Smooth muscle cell (in vitro differentiated cells): Measurements from ENCODE around the gene SPRED3. TPM values are rescaled to one million over a fixed set of nuclear protein-coding genes. Genes with fewer than 3 reads are reported as not detected.

Experiments used
- DNase-seq: peaks from one replicate; lab custom pipeline; 2025; ENCODE audit not compliant: unreplicated experiment; lab: John Stamatoyannopoulos, UW
- H2AFZ ChIP-seq: fragments of 200-600 bp; sonication (generic); 2 replicates; pipeline ENCODE4 v1.6.0; 2016; ENCODE audit warnings: antibody characterized with exemption, low read depth, mild to moderate bottlenecking
- H3F3A ChIP-seq: fragments of 200-600 bp; sonication (generic); 2 replicates; pipeline ENCODE4 v1.6.0; 2017; ENCODE audit warnings: antibody characterized with exemption, low read depth
- H3K27ac ChIP-seq: fragments of 200-600 bp; sonication (generic); 2 replicates; pipeline ENCODE4 v1.5.1; 2016; ENCODE audit warnings: low read depth, mild to moderate bottlenecking
- H3K27me3 ChIP-seq: fragments of 200-600 bp; sonication (generic); 2 replicates; pipeline ENCODE4 v1.6.1; 2016; ENCODE audit warnings: low read depth, mild to moderate bottlenecking
- H3K36me3 ChIP-seq: fragments of 200-600 bp; sonication (generic); 2 replicates; pipeline ENCODE4 v1.5.1; 2016; ENCODE audit warnings: low read depth
- H3K4me1 ChIP-seq: fragments of 200-600 bp; sonication (generic); 2 replicates; pipeline ENCODE4 v1.5.1; 2016; ENCODE audit warnings: low read depth
- H3K4me2 ChIP-seq: fragments of 200-600 bp; sonication (generic); 2 replicates; pipeline ENCODE4 v1.6.0; 2016; ENCODE audit warnings: mild to moderate bottlenecking
- H3K4me3 ChIP-seq: fragments of 200-600 bp; sonication (generic); 2 replicates; pipeline ENCODE4 v1.5.1; 2016; ENCODE audit warnings: mild to moderate bottlenecking
- H3K79me2 ChIP-seq: fragments of 200-600 bp; sonication (generic); 2 replicates; pipeline ENCODE4 v1.6.0; 2016; ENCODE audit warnings: low read depth, mild to moderate bottlenecking
- H3K9ac ChIP-seq: fragments of 200-600 bp; sonication (generic); 2 replicates; pipeline ENCODE4 v1.6.0; 2016; ENCODE audit warnings: low read depth
- H3K9me3 ChIP-seq: fragments of 200-600 bp; sonication (generic); replicated peaks from 2 replicates; pipeline ENCODE4 v1.5.1; 2016; ENCODE audit warnings: low read depth
- H4K20me1 ChIP-seq: fragments of 200-600 bp; sonication (generic); 2 replicates; pipeline ENCODE4 v1.6.0; 2016; ENCODE audit warnings: low read depth
- CTCF ChIP-seq: fragments of 200-600 bp; sonication (generic); IDR thresholded peaks from 2 replicates; pipeline ENCODE4 v1.5.1; 2017; ENCODE audit warnings: borderline replicate concordance, mild to moderate bottlenecking, antibody characterized with exemption; ENCODE audit not compliant: insufficient read depth, poor library complexity, severe bottlenecking
- WGBS: methylation state at CpG from one replicate; pipeline ENCODE4 v1.1.7; 2016; ENCODE audit warnings: low lambda C conversion rate; 5-methylcytosine and 5-hydroxymethylcytosine counted together
- polyA plus RNA-seq: library from polyadenylated mRNA; unstranded; fragments of >200 nt; fragmentation: Nextera tagmentation; extraction: Ambion mirVana; gene quantifications from 2 replicates; pipeline ENCODE4 v1.2.1, GENCODE V29; 2016
- total RNA-seq: library from RNA; depleted of rRNA; stranded (reverse); fragments of >200 nt; gene quantifications from 2 replicates; pipeline ENCODE4 v1.2.3, GENCODE V29; 2014

Gene SPRED3
- total and polyA plus RNA-seq, 2 experiments from 2014 or later, result 1.8 to 3.0 TPM

- 97% methylated on average over 9 of the region's 9 CpGs for whole genome bisulfite sequencing
- no peak for TF ChIP-seq CTCF
- no peak for DNase-seq
Measured at GRCh38 chr19:38448225-38448624, 59.7 kb downstream of the SPRED3 start.

More at GRCh38 chr19:38448225-38448624, 59.7 kb downstream of the SPRED3 start:
- Histone ChIP-seq H3K9me3 (no peaks in the 10 kb centered on the region), H4K20me1 (no peaks in the 10 kb centered on the region), H3K27me3 (no peaks in the 10 kb centered on the region), H3K9ac (no peak overlapping the region), H3K36me3 (no peaks in the 10 kb centered on the region), H3K27ac (no peak overlapping the region), H2AFZ (no peak overlapping the region), H3K4me1 (no peaks in the 10 kb centered on the region), H3K4me3 (no peak overlapping the region), H3K4me2 (no peak overlapping the region), H3K79me2 (no peaks in the 10 kb centered on the region), H3F3A (no peaks in the 10 kb centered on the region)

Other genes with a start within 250 kb of the SPRED3 start
- gene DPF1, start 164.5 kb upstream of the SPRED3 start, total RNA-seq, result 0.27 TPM in 1 of 2 replicates, not detected in the other
- 2.4 and 3.1 TPM in 2 replicates for gene DPF1, start 164.5 kb upstream of the SPRED3 start, polyA plus RNA-seq
- gene PPP1R14A, start 132.3 kb upstream of the SPRED3 start, total RNA-seq, result 4.0 and 8.1 TPM in 2 replicates
- 88.4 and 89.7 TPM in 2 replicates for gene PPP1R14A, start 132.3 kb upstream of the SPRED3 start, polyA plus RNA-seq
- gene SPINT2, start 124.1 kb upstream of the SPRED3 start, total RNA-seq, result 153 and 157 TPM in 2 replicates
- gene SPINT2, start 124.1 kb upstream of the SPRED3 start, polyA plus RNA-seq, result 201 and 453 TPM in 2 replicates
- gene C19orf33, start 84.4 kb upstream of the SPRED3 start, total RNA-seq, result 97.5 and 136 TPM in 2 replicates
- gene C19orf33, start 84.4 kb upstream of the SPRED3 start, polyA plus RNA-seq, result 22.1 and 96.5 TPM in 2 replicates
- gene YIF1B, start 72.8 kb upstream of the SPRED3 start, total RNA-seq, result 80.1 and 87.5 TPM in 2 replicates
- 185 and 216 TPM in 2 replicates for gene YIF1B, start 72.8 kb upstream of the SPRED3 start, polyA plus RNA-seq
- gene KCNK6, start 68.9 kb upstream of the SPRED3 start, total RNA-seq, result 6.5 and 7.2 TPM in 2 replicates
- gene KCNK6, start 68.9 kb upstream of the SPRED3 start, polyA plus RNA-seq, result 12.6 and 13.4 TPM in 2 replicates
- gene CATSPERG, start 52.9 kb upstream of the SPRED3 start, total RNA-seq, result 0.94 TPM in 1 of 2 replicates, not detected in the other
- gene CATSPERG, start 52.9 kb upstream of the SPRED3 start, polyA plus RNA-seq, result 0.32 and 0.98 TPM in 2 replicates
- gene PSMD8, start 14.1 kb upstream of the SPRED3 start, total RNA-seq, result 279 and 377 TPM in 2 replicates
- 387 and 404 TPM in 2 replicates for gene PSMD8, start 14.1 kb upstream of the SPRED3 start, polyA plus RNA-seq
- 2.1 TPM in 1 of 2 replicates, not detected in the other for gene GGN, start 663 bp upstream of the SPRED3 start, total RNA-seq
- 1.00 and 2.2 TPM in 2 replicates for gene GGN, start 663 bp upstream of the SPRED3 start, polyA plus RNA-seq
- 7.5 and 8.5 TPM in 2 replicates for gene FAM98C, start 14.4 kb downstream of the SPRED3 start, total RNA-seq
- gene FAM98C, start 14.4 kb downstream of the SPRED3 start, polyA plus RNA-seq, result 15.9 and 26.1 TPM in 2 replicates
- not detected in 2 replicates for gene RASGRP4, start 37.5 kb downstream of the SPRED3 start, total RNA-seq
- not detected in 2 replicates for gene RASGRP4, start 37.5 kb downstream of the SPRED3 start, polyA plus RNA-seq
- gene RYR1, start 45.0 kb downstream of the SPRED3 start, total RNA-seq, result 0.13 and 0.31 TPM in 2 replicates
- 0.08 and 0.95 TPM in 2 replicates for gene RYR1, start 45.0 kb downstream of the SPRED3 start, polyA plus RNA-seq
- 0.22 and 2.1 TPM in 2 replicates for gene MAP4K1, start 229.3 kb downstream of the SPRED3 start, total RNA-seq
- 0.91 TPM in 1 of 2 replicates, not detected in the other for gene MAP4K1, start 229.3 kb downstream of the SPRED3 start, polyA plus RNA-seq
- gene EIF3K, start 230.5 kb downstream of the SPRED3 start, total RNA-seq, result 324 and 334 TPM in 2 replicates
- gene EIF3K, start 230.5 kb downstream of the SPRED3 start, polyA plus RNA-seq, result 178 and 181 TPM in 2 replicates